Suprapubic skin (tissue), 4 donors: ENCODE results near the gene PDC. TPM values are rescaled to one million over a fixed set of nuclear protein-coding genes. Genes with fewer than 3 reads are reported as not detected.

ENCODE experiments used
- DNase-seq, 2 donors: peaks; one replicate each; pipeline ENCODE4 v3.0.0-alpha.2; 2019; ENCODE audit warnings: low spot score in 2 of 2
- H3K27ac ChIP-seq: fragments of 200-600 bp; sonication (generic); one replicate; pipeline ENCODE4 v1.5.1; 2019
- H3K27me3 ChIP-seq: fragments of 200-600 bp; sonication (generic); one replicate; pipeline ENCODE4 v1.5.1; 2019
- H3K36me3 ChIP-seq: fragments of 200-600 bp; sonication (generic); one replicate; pipeline ENCODE4 v1.5.1; 2019
- H3K4me1 ChIP-seq: fragments of 200-600 bp; sonication (generic); one replicate; pipeline ENCODE4 v1.5.1; 2019
- H3K4me3 ChIP-seq: fragments of 200-600 bp; sonication (generic); one replicate; pipeline ENCODE4 v1.5.1; 2019; ENCODE audit warnings: mild to moderate bottlenecking
- H3K9me3 ChIP-seq: fragments of 200-600 bp; sonication (generic); one replicate; pipeline ENCODE4 v1.5.1; 2019
- EP300 ChIP-seq: sonication (generic); formaldehyde crosslinking; IDR thresholded peaks from one replicate; pipeline ENCODE4 v1.6.1; 2017; ENCODE audit warnings: antibody characterized with exemption
- POLR2A ChIP-seq, 2 donors: fragments of 450-650 bp; IDR thresholded peaks; one replicate each; pipeline ENCODE4 v1.6.1; 2017; ENCODE audit warnings: antibody characterized with exemption in 2 of 2, mild to moderate bottlenecking in 2 of 2, moderate library complexity in 2 of 2
- POLR2AphosphoS5 ChIP-seq, 3 donors: sonication (generic); formaldehyde crosslinking; IDR thresholded peaks; one replicate each; pipeline ENCODE4 v1.6.1; 2017; ENCODE audit warnings: antibody characterized with exemption in 3 of 3
- WGBS: methylation state at CpG from one replicate; pipeline ENCODE4 v1.1.5; 2018; 5-methylcytosine and 5-hydroxymethylcytosine counted together
- total RNA-seq, 4 donors: library from RNA; depleted of rRNA; stranded (reverse); fragments of >200 nt; gene quantifications; one replicate each; pipeline ENCODE4 v1.1.0, GENCODE V29; 2016
- TF ChIP-seq, protein P1 (sequence below), 2 donors: fragments of 200-600 bp in 1 of 2; fragments of 450-650 bp in 1 of 2; sonication (generic) in 1 of 2; IDR thresholded peaks; one replicate each; pipeline ENCODE4 v1.5.1; 2016 to 2019; ENCODE audit warnings: antibody characterized with exemption in 2 of 2, mild to moderate bottlenecking in 1 of 2, moderate library complexity in 1 of 2

The PDC gene
- total RNA-seq, 4 donors from 2014 or later: not detected

DNA sequence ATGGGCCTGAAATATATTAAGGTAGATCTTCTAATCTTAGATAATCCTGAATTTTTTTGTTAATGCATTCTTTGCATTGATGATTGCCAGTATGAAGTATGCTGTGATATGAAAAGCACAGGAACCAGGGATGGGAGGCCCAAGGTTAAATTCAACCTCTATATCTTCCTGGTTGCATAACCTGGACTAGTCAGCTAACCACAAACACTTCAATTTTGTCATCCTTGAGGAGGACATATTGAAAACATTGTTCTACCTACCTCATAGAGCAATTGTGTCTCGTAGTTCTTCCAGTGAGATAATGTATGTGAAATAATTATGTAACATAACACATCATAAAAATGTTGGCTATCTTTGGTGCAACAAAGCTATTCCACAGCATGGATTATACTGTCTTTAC, 25.6 kb downstream of the PDC start:
- no peak for DNase-seq
- no peak overlapping the region for H3K27ac ChIP-seq
- H3K9me3 ChIP-seq: no peaks in the 10 kb centered on the region
- no peaks in the 10 kb centered on the region for H3K36me3 ChIP-seq
- no peak overlapping the region for H3K4me3 ChIP-seq
- no peaks in the 10 kb centered on the region for H3K4me1 ChIP-seq
- no peak for TF ChIP-seq EP300
- no peak for TF ChIP-seq POLR2A (IDR thresholded peaks at IDR 0.05)
- no peak for TF ChIP-seq POLR2AphosphoS5 (IDR thresholded peaks at IDR 0.05)
- TF ChIP-seq, protein P1, sequence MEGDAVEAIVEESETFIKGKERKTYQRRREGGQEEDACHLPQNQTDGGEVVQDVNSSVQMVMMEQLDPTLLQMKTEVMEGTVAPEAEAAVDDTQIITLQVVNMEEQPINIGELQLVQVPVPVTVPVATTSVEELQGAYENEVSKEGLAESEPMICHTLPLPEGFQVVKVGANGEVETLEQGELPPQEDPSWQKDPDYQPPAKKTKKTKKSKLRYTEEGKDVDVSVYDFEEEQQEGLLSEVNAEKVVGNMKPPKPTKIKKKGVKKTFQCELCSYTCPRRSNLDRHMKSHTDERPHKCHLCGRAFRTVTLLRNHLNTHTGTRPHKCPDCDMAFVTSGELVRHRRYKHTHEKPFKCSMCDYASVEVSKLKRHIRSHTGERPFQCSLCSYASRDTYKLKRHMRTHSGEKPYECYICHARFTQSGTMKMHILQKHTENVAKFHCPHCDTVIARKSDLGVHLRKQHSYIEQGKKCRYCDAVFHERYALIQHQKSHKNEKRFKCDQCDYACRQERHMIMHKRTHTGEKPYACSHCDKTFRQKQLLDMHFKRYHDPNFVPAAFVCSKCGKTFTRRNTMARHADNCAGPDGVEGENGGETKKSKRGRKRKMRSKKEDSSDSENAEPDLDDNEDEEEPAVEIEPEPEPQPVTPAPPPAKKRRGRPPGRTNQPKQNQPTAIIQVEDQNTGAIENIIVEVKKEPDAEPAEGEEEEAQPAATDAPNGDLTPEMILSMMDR (IDR thresholded peaks at IDR 0.05): no peak
- H3K27me3 ChIP-seq: no peaks in the 10 kb centered on the region
- 81% methylated on average over 1 of the region's 1 CpG for WGBS

DNA sequence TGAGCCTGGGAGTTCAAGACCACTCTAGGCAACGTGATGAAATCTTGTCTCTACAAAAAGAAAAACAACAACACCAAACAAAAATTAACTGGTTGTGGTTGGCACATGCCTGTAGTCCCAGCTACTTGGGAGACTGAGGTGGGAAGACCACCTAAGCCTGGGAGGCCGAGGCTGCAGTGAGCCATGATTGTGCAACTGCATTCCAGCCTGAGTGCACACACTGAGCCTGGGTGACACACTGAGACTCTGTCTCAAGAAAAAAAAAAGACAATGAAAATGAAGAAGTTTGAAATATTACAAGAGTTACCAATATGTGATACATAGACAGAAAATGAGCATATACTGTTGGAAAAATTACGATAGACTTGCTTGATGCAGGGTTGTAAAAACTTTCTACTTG, 31.9 kb downstream of the PDC start:
- no peak for DNase-seq
- no peaks in the 10 kb centered on the region for H3K9me3 ChIP-seq
- H3K4me3 ChIP-seq: no peak overlapping the region
- H3K36me3 ChIP-seq: no peaks in the 10 kb centered on the region
- H3K27ac ChIP-seq: no peak overlapping the region
- no peaks in the 10 kb centered on the region for H3K27me3 ChIP-seq
- TF ChIP-seq POLR2AphosphoS5 (IDR thresholded peaks at IDR 0.05) (no peak), EP300 (no peak), POLR2A (IDR thresholded peaks at IDR 0.05) (no peak)
- TF ChIP-seq, protein P1 (IDR thresholded peaks at IDR 0.05): no peak
- H3K4me1 ChIP-seq: no peaks in the 10 kb centered on the region
- 92% methylated on average over 3 of the region's 3 CpGs for WGBS

DNA sequence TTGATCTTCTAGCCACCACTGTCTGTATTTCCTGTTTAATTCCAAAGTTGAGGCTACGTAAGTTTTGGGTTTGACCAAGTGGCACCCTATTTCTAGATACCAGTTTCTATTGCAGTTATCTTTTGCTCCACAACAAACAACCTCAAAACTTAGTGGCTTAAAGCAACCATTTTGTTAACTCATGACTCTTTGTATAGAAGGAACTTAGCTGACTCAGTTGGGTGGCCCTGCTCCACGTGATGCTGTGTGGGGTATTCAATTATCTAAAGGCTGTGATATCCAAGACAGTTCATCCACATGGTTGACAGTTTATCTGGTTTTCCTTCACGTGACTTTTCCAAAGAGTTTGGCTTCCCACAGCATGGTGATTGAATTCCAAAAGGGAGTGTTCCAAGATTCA, 34.8 kb downstream of the PDC start:
- no peak for DNase-seq
- Histone ChIP-seq H3K4me1 (no peaks in the 10 kb centered on the region), H3K36me3 (no peaks in the 10 kb centered on the region), H3K27me3 (no peaks in the 10 kb centered on the region), H3K4me3 (no peak overlapping the region), H3K27ac (no peak overlapping the region), H3K9me3 (no peaks in the 10 kb centered on the region)
- TF ChIP-seq POLR2AphosphoS5 (IDR thresholded peaks at IDR 0.05) (no peak), POLR2A (IDR thresholded peaks at IDR 0.05) (no peak), EP300 (no peak)
- TF ChIP-seq, protein P1 (IDR thresholded peaks at IDR 0.05): no peak
- WGBS: 86% methylated on average over 3 of the region's 3 CpGs

DNA sequence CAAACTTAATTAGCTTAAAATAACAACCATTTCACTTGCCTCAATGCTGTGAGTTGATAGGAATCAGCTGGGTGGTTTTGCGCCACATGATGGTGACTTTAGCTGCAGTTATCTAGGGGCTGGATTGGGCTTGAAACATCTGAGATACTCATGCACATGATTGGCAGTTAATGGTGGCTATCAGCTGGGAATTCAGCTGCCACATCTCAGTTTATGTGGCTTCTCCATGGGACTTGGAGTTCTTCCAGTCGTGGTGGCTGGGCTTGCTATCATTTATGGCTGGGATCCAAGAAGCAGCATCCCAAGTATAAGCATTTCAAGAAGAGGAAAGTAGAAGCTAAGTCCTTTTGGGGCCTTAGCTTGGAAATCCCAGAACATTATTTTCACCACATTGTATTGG, 36.4 kb downstream of the PDC start:
- Histone ChIP-seq H3K27ac (no peak overlapping the region), H3K4me3 (no peak overlapping the region), H3K9me3 (no peaks in the 10 kb centered on the region), H3K4me1 (no peaks in the 10 kb centered on the region), H3K27me3 (no peaks in the 10 kb centered on the region), H3K36me3 (peaks cover 6% of the 10 kb centered on the region)
- no peak for TF ChIP-seq POLR2A (IDR thresholded peaks at IDR 0.05)
- TF ChIP-seq, protein P1 (IDR thresholded peaks at IDR 0.05): no peak
- no peak for TF ChIP-seq POLR2AphosphoS5 (IDR thresholded peaks at IDR 0.05)
- no peak for TF ChIP-seq EP300
- no peak for DNase-seq
- 62% methylated on average over 2 of the region's 2 CpGs for WGBS

DNA sequence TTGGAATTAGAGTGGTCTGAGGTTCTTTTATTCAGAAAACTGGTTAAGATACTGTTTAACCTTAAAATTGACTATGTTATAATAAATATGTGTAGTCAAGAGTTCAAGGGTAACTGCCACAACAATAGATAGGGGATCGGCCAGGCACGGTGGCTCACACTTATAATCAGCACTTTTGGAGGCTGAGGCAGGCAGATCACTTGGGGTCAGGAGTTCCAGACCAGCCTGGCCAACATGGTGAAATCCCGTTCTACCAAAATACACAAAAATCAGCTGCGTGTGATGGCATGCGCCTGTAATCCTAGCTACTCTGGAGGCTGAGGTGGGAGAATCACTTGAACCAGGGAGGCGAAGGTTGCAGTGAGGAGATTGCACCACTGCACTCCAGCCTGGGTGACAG, 39.5 kb downstream of the PDC start:
- no peaks in the 10 kb centered on the region for H3K4me1 ChIP-seq
- H3K27ac ChIP-seq: no peak overlapping the region
- H3K9me3 ChIP-seq: no peaks in the 10 kb centered on the region
- no peak for DNase-seq
- H3K4me3 ChIP-seq: no peak overlapping the region
- TF ChIP-seq, protein P1 (IDR thresholded peaks at IDR 0.05): no peak
- TF ChIP-seq EP300 (no peak), POLR2AphosphoS5 (IDR thresholded peaks at IDR 0.05) (no peak), POLR2A (IDR thresholded peaks at IDR 0.05) (no peak)
- peaks cover 21% of the 10 kb centered on the region for H3K36me3 ChIP-seq
- 87% methylated on average over 6 of the region's 6 CpGs for WGBS
- no peaks in the 10 kb centered on the region for H3K27me3 ChIP-seq
